GM23338 (cell line): ENCODE measurements around the gene FNDC1. TPM values are rescaled to one million over a fixed set of nuclear protein-coding genes. Genes with fewer than 3 reads are reported as not detected.

Experiments used
- ATAC-seq: fragments of 200-7000 bp; cut with Tn5 transposase; 3 replicates; pipeline ENCODE4 v1.9.1; 2020
- DNase-seq: peaks from one replicate; pipeline ENCODE4 v3.0.0-alpha.2; 2015; ENCODE audit warnings: low spot score
- H2AFZ ChIP-seq: fragments of 200-600 bp; sonication (generic); 2 replicates; pipeline ENCODE4 v1.8.0; 2016; ENCODE audit warnings: antibody characterized with exemption, mild to moderate bottlenecking, moderate library complexity
- H3F3A ChIP-seq: fragments of 200-600 bp; sonication (generic); replicated peaks from 2 replicates; pipeline ENCODE4 v1.8.0; 2017; ENCODE audit warnings: antibody characterized with exemption, mixed run types, low read depth
- H3K27ac ChIP-seq: fragments of 200-600 bp; sonication (generic); 2 replicates; pipeline ENCODE4 v1.6.1; 2016; ENCODE audit warnings: low read depth
- H3K27me3 ChIP-seq: fragments of 200-600 bp; sonication (generic); 2 replicates; pipeline ENCODE4 v1.8.0; 2016; ENCODE audit warnings: mild to moderate bottlenecking, mixed run types, moderate library complexity; ENCODE audit not compliant: insufficient read depth
- H3K36me3 ChIP-seq: fragments of 200-600 bp; sonication (generic); 2 replicates; pipeline ENCODE4 v1.8.0; 2016; ENCODE audit warnings: mild to moderate bottlenecking; ENCODE audit not compliant: insufficient read depth
- H3K4me1 ChIP-seq: fragments of 200-600 bp; sonication (generic); 2 replicates; pipeline ENCODE4 v1.8.0; 2016; ENCODE audit warnings: mild to moderate bottlenecking, moderate library complexity; ENCODE audit not compliant: insufficient read depth
- H3K4me2 ChIP-seq: fragments of 200-600 bp; sonication (generic); 2 replicates; pipeline ENCODE4 v1.7.1; 2017; ENCODE audit warnings: mixed run types
- H3K4me3 ChIP-seq: fragments of 200-600 bp; sonication (generic); 2 replicates; pipeline ENCODE4 v1.6.1; 2016; ENCODE audit warnings: mixed run types
- H3K79me2 ChIP-seq: fragments of 200-600 bp; sonication (generic); replicated peaks from 2 replicates; pipeline ENCODE4 v1.8.0; 2017; ENCODE audit warnings: mild to moderate bottlenecking; ENCODE audit not compliant: insufficient read depth
- H3K9me2 ChIP-seq: fragments of 200-600 bp; sonication (generic); 2 replicates; pipeline ENCODE4 v1.8.0; 2017; ENCODE audit not compliant: insufficient read depth
- H4K20me1 ChIP-seq: fragments of 200-600 bp; sonication (generic); replicated peaks from 2 replicates; pipeline ENCODE4 v1.8.0; 2017; ENCODE audit warnings: mild to moderate bottlenecking; ENCODE audit not compliant: insufficient read depth
- H3K27ac Mint-ChIP-seq: 2 replicates; pipeline ENCODE4 v1.8.0; 2020; ENCODE audit warnings: inconsistent platforms, mild to moderate bottlenecking, moderate library complexity, mixed read lengths
- H3K27me3 Mint-ChIP-seq: 3 replicates; pipeline ENCODE4 v1.8.0; 2022; ENCODE audit warnings: low read depth, mild to moderate bottlenecking, moderate library complexity, mixed read lengths, inconsistent platforms; ENCODE audit not compliant: insufficient read depth, poor library complexity
- H3K36me3 Mint-ChIP-seq: 3 replicates; pipeline ENCODE4 v1.8.0; 2021; ENCODE audit warnings: low read depth, mild to moderate bottlenecking, inconsistent platforms, moderate library complexity, mixed read lengths
- H3K4me1 Mint-ChIP-seq: 3 replicates; pipeline ENCODE4 v1.8.0; 2020; ENCODE audit warnings: mild to moderate bottlenecking, inconsistent platforms, mixed read lengths
- H3K4me3 Mint-ChIP-seq: 3 replicates; pipeline ENCODE4 v1.8.0; 2021; ENCODE audit warnings: moderate library complexity, mild to moderate bottlenecking, inconsistent platforms, mixed read lengths
- H3K9me3 Mint-ChIP-seq: 3 replicates; pipeline ENCODE4 v1.8.0; 2020; ENCODE audit warnings: moderate library complexity, mild to moderate bottlenecking, inconsistent platforms, mixed read lengths
- CREB1 ChIP-seq: fragments of 250-450 bp; sonication (Bioruptor Pico); IDR thresholded peaks from 2 replicates; pipeline ENCODE4 v1.5.0; 2020; ENCODE audit warnings: low read depth, mild to moderate bottlenecking, moderate library complexity
- ETS1 ChIP-seq: IDR thresholded peaks from 2 replicates; pipeline ENCODE4 v1.6.1; 2016; ENCODE audit warnings: antibody characterized with exemption
- EZH2 ChIP-seq: fragments of 200-600 bp; sonication (generic); IDR thresholded peaks from one replicate; pipeline ENCODE4 v1.8.0; 2017; ENCODE audit warnings: antibody characterized with exemption, mild to moderate bottlenecking, low read depth; ENCODE audit not compliant: unreplicated experiment
- JUNB ChIP-seq: IDR thresholded peaks from one replicate; pipeline ENCODE4 v1.6.1; 2016; ENCODE audit warnings: antibody characterized with exemption; ENCODE audit not compliant: unreplicated experiment
- NANOG ChIP-seq: IDR thresholded peaks from 2 replicates; pipeline ENCODE4 v1.6.1; 2016; ENCODE audit warnings: antibody characterized with exemption, borderline replicate concordance
- STAT1 ChIP-seq: IDR thresholded peaks from one replicate; pipeline ENCODE4 v1.6.1; 2016; ENCODE audit warnings: antibody characterized with exemption; ENCODE audit not compliant: unreplicated experiment
- ZNF114 ChIP-seq: fragments of 250-450 bp; sonication (Bioruptor Pico); IDR thresholded peaks from 2 replicates; pipeline ENCODE4 v1.5.0; 2020; ENCODE audit warnings: mild to moderate bottlenecking, moderate library complexity
- polyA plus RNA-seq: library from polyadenylated mRNA; unstranded; fragments of >200 nt; fragmentation: Nextera tagmentation; extraction: Ambion mirVana; gene quantifications from 2 replicates; pipeline ENCODE4 v1.2.1, GENCODE V29; 2016
- total RNA-seq: library from RNA; depleted of rRNA; stranded (reverse); fragments of >200 nt; shearing (Covaris generic); gene quantifications from 2 replicates; pipeline ENCODE4 v1.2.3, GENCODE V29; 2014
- TF ChIP-seq, protein P1 (sequence below), 2 experiments: fragments of 200-600 bp in 1 of 2; sonication (generic) in 1 of 2; conservative IDR thresholded peaks; 2 replicates each; pipeline versions ENCODE4 v1.5.1 to v1.6.1; 2016 to 2017; ENCODE audit warnings: antibody characterized with exemption in 2 of 2, low read depth in 2 of 2, mild to moderate bottlenecking in 2 of 2, moderate library complexity in 1 of 2
- TF ChIP-seq, protein P2 (sequence below): fragments of 250-450 bp; sonication (Bioruptor Pico); IDR thresholded peaks from 2 replicates; pipeline ENCODE4 v1.5.0; 2020; ENCODE audit warnings: mild to moderate bottlenecking, moderate library complexity

The FNDC1 gene
- total and polyA plus RNA-seq, 2 experiments from 2014 or later = 0.38 to 0.57 TPM

DNA sequence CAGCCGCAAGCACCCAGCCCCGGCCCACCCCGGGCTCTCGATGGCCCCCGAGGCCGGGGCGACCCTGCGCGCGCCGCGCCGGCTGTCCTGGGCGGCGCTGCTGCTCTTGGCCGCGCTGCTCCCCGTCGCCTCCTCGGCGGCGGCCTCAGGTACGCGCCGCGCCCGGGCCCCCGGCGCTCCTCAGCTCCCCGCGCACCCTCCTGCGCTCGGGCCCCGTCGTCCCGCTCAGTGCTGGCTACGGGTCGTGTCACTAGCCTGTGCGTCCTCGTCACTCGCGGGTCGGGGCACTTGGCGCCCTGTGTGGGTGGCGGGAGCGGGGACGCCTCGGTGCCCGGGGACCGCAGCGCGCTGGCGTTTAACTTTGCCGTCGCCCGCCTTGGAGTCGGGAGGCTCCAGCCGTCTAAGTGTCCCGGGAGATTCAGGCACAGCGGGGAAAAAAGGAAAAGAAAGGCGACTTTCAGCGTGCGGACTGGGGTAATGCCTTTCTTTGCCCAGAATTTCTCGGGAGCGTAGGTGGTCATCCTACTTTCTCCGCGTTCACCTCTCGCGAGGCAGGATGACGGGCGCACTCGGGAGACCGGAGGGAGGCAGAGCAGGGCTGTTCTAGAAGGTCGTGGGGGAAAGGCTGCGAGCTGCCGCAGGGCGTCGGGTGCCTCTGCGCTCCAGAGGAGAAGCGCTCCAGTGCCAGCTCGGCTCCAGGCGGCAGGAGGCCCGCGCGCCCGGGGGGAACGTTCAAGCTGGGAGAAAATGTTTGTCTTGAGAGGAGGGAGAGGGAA is 545 bp downstream of the FNDC1 start:
- peak overlapping the region; percentile 78 for H3K4me3 Mint-ChIP-seq
- ATAC-seq (peak; percentile 65), DNase-seq (peak; percentile 86)
- peak overlapping the region; percentile 97 for H2AFZ ChIP-seq
- no peaks in the 10 kb centered on the region for H3K9me2 ChIP-seq
- H3K36me3 ChIP-seq = no peaks in the 10 kb centered on the region
- H3K79me2 ChIP-seq = no peaks in the 10 kb centered on the region
- no peaks in the 10 kb centered on the region; the same call in 2 of the 3 replicates for H3K36me3 Mint-ChIP-seq
- TF ChIP-seq ZNF114 = no peak
- TF ChIP-seq EZH2 = peak; percentile 66
- TF ChIP-seq, protein P1, sequence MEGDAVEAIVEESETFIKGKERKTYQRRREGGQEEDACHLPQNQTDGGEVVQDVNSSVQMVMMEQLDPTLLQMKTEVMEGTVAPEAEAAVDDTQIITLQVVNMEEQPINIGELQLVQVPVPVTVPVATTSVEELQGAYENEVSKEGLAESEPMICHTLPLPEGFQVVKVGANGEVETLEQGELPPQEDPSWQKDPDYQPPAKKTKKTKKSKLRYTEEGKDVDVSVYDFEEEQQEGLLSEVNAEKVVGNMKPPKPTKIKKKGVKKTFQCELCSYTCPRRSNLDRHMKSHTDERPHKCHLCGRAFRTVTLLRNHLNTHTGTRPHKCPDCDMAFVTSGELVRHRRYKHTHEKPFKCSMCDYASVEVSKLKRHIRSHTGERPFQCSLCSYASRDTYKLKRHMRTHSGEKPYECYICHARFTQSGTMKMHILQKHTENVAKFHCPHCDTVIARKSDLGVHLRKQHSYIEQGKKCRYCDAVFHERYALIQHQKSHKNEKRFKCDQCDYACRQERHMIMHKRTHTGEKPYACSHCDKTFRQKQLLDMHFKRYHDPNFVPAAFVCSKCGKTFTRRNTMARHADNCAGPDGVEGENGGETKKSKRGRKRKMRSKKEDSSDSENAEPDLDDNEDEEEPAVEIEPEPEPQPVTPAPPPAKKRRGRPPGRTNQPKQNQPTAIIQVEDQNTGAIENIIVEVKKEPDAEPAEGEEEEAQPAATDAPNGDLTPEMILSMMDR (conservative IDR thresholded peaks at IDR 0.05; ENCODE audit: low read depth in 2 of 2) = peak in 1 of 2 experiments; percentile 17; a peak in 1 of 4 replicates
- peaks cover 12% of the 10 kb centered on the region; the same call in 1 of the 2 replicates for H3K4me1 ChIP-seq
- H3K4me1 Mint-ChIP-seq = peaks cover 12% of the 10 kb centered on the region; the same call in 2 of the 3 replicates
- no peak overlapping the region for H3K27ac Mint-ChIP-seq
- H3K27ac ChIP-seq = no peak overlapping the region
- H3F3A ChIP-seq = peaks cover 6% of the 10 kb centered on the region
- peaks cover 86% of the 10 kb centered on the region for H3K27me3 ChIP-seq
- peaks cover 5% of the 10 kb centered on the region; the same call in 1 of the 2 replicates for H4K20me1 ChIP-seq
- H3K9me3 Mint-ChIP-seq = no peaks in the 10 kb centered on the region; the same call in 2 of the 3 replicates
- H3K4me2 ChIP-seq = peak overlapping the region; percentile 91
- H3K27me3 Mint-ChIP-seq = peaks cover 50% of the 10 kb centered on the region
- peak overlapping the region; percentile 80 for H3K4me3 ChIP-seq

DNA sequence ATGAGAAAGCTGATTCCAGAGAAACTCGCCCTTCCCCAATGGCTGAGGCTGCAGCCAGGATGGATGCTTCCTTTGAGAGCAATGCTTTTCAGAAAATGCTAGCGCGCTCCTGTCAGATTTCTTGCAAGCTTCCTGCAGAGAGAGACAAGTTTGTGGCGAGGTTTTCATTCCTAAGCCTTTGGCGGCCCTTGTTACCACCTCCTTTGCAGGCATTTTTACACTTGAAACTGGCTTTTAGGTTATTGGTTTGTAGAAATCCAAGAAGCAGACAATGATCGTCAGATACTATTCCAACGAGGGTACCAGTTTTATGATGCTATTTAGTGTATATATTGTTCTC is 1.1 kb downstream of the FNDC1 start:
- Mint-ChIP-seq H3K27ac (no peak overlapping the region), H3K4me3 (peak overlapping the region; percentile 78), H3K36me3 (no peaks in the 10 kb centered on the region; the same call in 2 of the 3 replicates), H3K4me1 (peaks cover 12% of the 10 kb centered on the region; the same call in 2 of the 3 replicates), H3K27me3 (peaks cover 50% of the 10 kb centered on the region), H3K9me3 (no peaks in the 10 kb centered on the region; the same call in 2 of the 3 replicates)
- H3K36me3 ChIP-seq = no peaks in the 10 kb centered on the region
- peak overlapping the region; percentile 91 for H3K4me2 ChIP-seq
- H3K9me2 ChIP-seq = no peaks in the 10 kb centered on the region
- DNase-seq (no peak), ATAC-seq (no peak)
- H2AFZ ChIP-seq = peak overlapping the region; percentile 97
- H3F3A ChIP-seq = peaks cover 6% of the 10 kb centered on the region
- H3K4me1 ChIP-seq = peaks cover 12% of the 10 kb centered on the region; the same call in 1 of the 2 replicates
- H4K20me1 ChIP-seq = peaks cover 5% of the 10 kb centered on the region; the same call in 1 of the 2 replicates
- no peaks in the 10 kb centered on the region for H3K79me2 ChIP-seq
- peaks cover 84% of the 10 kb centered on the region for H3K27me3 ChIP-seq
- no peak overlapping the region for H3K27ac ChIP-seq
- peak overlapping the region; percentile 80 for H3K4me3 ChIP-seq
- TF ChIP-seq, protein P2, sequence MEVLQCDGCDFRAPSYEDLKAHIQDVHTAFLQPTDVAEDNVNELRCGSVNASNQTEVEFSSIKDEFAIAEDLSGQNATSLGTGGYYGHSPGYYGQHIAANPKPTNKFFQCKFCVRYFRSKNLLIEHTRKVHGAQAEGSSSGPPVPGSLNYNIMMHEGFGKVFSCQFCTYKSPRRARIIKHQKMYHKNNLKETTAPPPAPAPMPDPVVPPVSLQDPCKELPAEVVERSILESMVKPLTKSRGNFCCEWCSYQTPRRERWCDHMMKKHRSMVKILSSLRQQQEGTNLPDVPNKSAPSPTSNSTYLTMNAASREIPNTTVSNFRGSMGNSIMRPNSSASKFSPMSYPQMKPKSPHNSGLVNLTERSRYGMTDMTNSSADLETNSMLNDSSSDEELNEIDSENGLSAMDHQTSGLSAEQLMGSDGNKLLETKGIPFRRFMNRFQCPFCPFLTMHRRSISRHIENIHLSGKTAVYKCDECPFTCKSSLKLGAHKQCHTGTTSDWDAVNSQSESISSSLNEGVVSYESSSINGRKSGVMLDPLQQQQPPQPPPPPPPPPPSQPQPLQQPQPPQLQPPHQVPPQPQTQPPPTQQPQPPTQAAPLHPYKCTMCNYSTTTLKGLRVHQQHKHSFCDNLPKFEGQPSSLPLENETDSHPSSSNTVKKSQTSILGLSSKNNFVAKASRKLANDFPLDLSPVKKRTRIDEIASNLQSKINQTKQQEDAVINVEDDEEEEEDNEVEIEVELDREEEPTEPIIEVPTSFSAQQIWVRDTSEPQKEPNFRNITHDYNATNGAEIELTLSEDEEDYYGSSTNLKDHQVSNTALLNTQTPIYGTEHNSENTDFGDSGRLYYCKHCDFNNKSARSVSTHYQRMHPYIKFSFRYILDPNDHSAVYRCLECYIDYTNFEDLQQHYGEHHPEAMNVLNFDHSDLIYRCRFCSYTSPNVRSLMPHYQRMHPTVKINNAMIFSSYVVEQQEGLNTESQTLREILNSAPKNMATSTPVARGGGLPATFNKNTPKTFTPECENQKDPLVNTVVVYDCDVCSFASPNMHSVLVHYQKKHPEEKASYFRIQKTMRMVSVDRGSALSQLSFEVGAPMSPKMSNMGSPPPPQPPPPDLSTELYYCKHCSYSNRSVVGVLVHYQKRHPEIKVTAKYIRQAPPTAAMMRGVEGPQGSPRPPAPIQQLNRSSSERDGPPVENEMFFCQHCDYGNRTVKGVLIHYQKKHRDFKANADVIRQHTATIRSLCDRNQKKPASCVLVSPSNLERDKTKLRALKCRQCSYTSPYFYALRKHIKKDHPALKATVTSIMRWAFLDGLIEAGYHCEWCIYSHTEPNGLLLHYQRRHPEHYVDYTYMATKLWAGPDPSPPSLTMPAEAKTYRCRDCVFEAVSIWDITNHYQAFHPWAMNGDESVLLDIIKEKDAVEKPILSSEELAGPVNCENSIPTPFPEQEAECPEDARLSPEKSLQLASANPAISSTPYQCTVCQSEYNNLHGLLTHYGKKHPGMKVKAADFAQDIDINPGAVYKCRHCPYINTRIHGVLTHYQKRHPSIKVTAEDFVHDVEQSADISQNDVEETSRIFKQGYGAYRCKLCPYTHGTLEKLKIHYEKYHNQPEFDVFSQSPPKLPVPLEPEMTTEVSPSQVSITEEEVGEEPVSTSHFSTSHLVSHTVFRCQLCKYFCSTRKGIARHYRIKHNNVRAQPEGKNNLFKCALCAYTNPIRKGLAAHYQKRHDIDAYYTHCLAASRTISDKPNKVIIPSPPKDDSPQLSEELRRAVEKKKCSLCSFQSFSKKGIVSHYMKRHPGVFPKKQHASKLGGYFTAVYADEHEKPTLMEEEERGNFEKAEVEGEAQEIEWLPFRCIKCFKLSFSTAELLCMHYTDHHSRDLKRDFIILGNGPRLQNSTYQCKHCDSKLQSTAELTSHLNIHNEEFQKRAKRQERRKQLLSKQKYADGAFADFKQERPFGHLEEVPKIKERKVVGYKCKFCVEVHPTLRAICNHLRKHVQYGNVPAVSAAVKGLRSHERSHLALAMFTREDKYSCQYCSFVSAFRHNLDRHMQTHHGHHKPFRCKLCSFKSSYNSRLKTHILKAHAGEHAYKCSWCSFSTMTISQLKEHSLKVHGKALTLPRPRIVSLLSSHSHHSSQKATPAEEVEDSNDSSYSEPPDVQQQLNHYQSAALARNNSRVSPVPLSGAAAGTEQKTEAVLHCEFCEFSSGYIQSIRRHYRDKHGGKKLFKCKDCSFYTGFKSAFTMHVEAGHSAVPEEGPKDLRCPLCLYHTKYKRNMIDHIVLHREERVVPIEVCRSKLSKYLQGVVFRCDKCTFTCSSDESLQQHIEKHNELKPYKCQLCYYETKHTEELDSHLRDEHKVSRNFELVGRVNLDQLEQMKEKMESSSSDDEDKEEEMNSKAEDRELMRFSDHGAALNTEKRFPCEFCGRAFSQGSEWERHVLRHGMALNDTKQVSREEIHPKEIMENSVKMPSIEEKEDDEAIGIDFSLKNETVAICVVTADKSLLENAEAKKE (CRISPR knock-in tag) = no peak
- TF ChIP-seq, protein P1 (conservative IDR thresholded peaks at IDR 0.05; ENCODE audit: low read depth in 2 of 2) = no peak
- no peak for TF ChIP-seq NANOG
- TF ChIP-seq JUNB = no peak
- TF ChIP-seq CREB1 (CRISPR knock-in tag) = no peak
- no peak for TF ChIP-seq STAT1
- TF ChIP-seq ETS1 = no peak
